Neural cell (in vitro differentiated cells): ENCODE results near the gene GATA6. TPM values are rescaled to one million over a fixed set of nuclear protein-coding genes. Genes with fewer than 3 reads are reported as not detected.

Source experiments
- H2AFZ ChIP-seq: fragments of 200-600, 300-800 bp; sonication (generic), shearing (Covaris generic); 2 replicates; pipeline ENCODE4 v1.6.0; 2014; ENCODE audit warnings: low read depth, mild to moderate bottlenecking, antibody characterized with exemption, low read length, moderate library complexity
- H3F3A ChIP-seq: fragments of 200-600 bp; shearing (Covaris generic); 2 replicates; pipeline ENCODE4 v1.6.1; 2016; ENCODE audit warnings: mild to moderate bottlenecking, moderate library complexity, mixed read lengths, antibody characterized with exemption, low read length; ENCODE audit not compliant: insufficient read depth, poor library complexity, severe bottlenecking
- H3K27ac ChIP-seq: fragments of 200-600, 300-800 bp; sonication (generic), shearing (Covaris generic); 2 replicates; pipeline ENCODE4 v1.5.1; 2014; ENCODE audit warnings: mild to moderate bottlenecking, low read length, moderate library complexity
- H3K27me3 ChIP-seq: fragments of 300-800, 200-600 bp; sonication (generic), shearing (Covaris generic); 2 replicates; pipeline ENCODE4 v1.6.0; 2014; ENCODE audit warnings: mild to moderate bottlenecking, low read depth, low read length, moderate library complexity; ENCODE audit not compliant: insufficient read depth
- H3K36me3 ChIP-seq: fragments of 300-800, 200-600 bp; sonication (generic), shearing (Covaris generic); 2 replicates; pipeline ENCODE4 v1.5.1; 2014; ENCODE audit warnings: mild to moderate bottlenecking, antibody characterized with exemption, low read length, moderate library complexity; ENCODE audit not compliant: insufficient read depth
- H3K4me2 ChIP-seq: fragments of 300-800, 200-600 bp; sonication (generic), shearing (Covaris generic); 2 replicates; pipeline ENCODE4 v1.6.0; 2014; ENCODE audit warnings: mild to moderate bottlenecking, low read length
- H3K4me3 ChIP-seq: fragments of 300-800, 200-600 bp; sonication (generic), shearing (Covaris generic); 2 replicates; pipeline ENCODE4 v1.5.1; 2014; ENCODE audit warnings: mild to moderate bottlenecking, low read length, moderate library complexity
- H3K79me2 ChIP-seq: fragments of 200-600 bp; shearing (Covaris generic); replicated peaks from 2 replicates; pipeline ENCODE4 v1.6.0; 2014; ENCODE audit warnings: mild to moderate bottlenecking, low read length, moderate library complexity; ENCODE audit not compliant: insufficient read depth
- H3K9ac ChIP-seq: fragments of 300-800, 200-600 bp; sonication (generic), shearing (Covaris generic); 2 replicates; pipeline ENCODE4 v1.6.1; 2016; ENCODE audit warnings: mild to moderate bottlenecking, low read length, mixed read lengths
- H3K9me2 ChIP-seq: fragments of 200-600 bp; shearing (Covaris generic); 2 replicates; pipeline ENCODE4 v1.6.1; 2016; ENCODE audit warnings: mild to moderate bottlenecking, low read length, mixed read lengths; ENCODE audit not compliant: insufficient read depth
- H3K9me3 ChIP-seq: fragments of 200-600, 300-800 bp; sonication (generic), shearing (Covaris generic); 2 replicates; pipeline ENCODE4 v1.6.1; 2016; ENCODE audit warnings: mild to moderate bottlenecking, mixed run types, low read length, moderate library complexity, mixed read lengths
- H4K20me1 ChIP-seq: fragments of 200-600 bp; shearing (Covaris generic); 2 replicates; pipeline ENCODE4 v1.6.1; 2016; ENCODE audit warnings: mild to moderate bottlenecking, mixed run types; ENCODE audit not compliant: insufficient read depth
- EP300 ChIP-seq: fragments of 450-650 bp; conservative IDR thresholded peaks from 2 replicates; pipeline ENCODE4 v1.6.1; 2014; ENCODE audit warnings: antibody characterized with exemption, mild to moderate bottlenecking, moderate library complexity; ENCODE audit not compliant: poor library complexity, severe bottlenecking
- EZH2 ChIP-seq: fragments of 200-600, 300-800 bp; shearing (Covaris generic), sonication (generic); IDR thresholded peaks from 2 replicates; pipeline ENCODE4 v1.6.1; 2014; ENCODE audit warnings: antibody characterized with exemption, low read length, borderline replicate concordance, mild to moderate bottlenecking; ENCODE audit not compliant: insufficient read depth, poor library complexity, severe bottlenecking
- MXI1 ChIP-seq: fragments of 450-650 bp; conservative IDR thresholded peaks from 2 replicates; pipeline ENCODE4 v1.6.1; 2014; ENCODE audit warnings: antibody characterized with exemption, mild to moderate bottlenecking; ENCODE audit not compliant: poor library complexity, severe bottlenecking
- POLR2AphosphoS5 ChIP-seq: IDR thresholded peaks from 2 replicates; pipeline ENCODE4 v1.6.1; 2012
- RAD21 ChIP-seq: fragments of 450-650 bp; conservative IDR thresholded peaks from 2 replicates; pipeline ENCODE4 v1.6.1; 2014; ENCODE audit warnings: antibody characterized with exemption, mild to moderate bottlenecking, moderate library complexity
- SMC3 ChIP-seq: fragments of 450-650 bp; conservative IDR thresholded peaks from 2 replicates; pipeline ENCODE4 v1.6.1; 2014; ENCODE audit warnings: antibody characterized with exemption, mild to moderate bottlenecking, moderate library complexity; ENCODE audit not compliant: poor library complexity
- TAF1 ChIP-seq: IDR thresholded peaks from 2 replicates; pipeline ENCODE4 v1.6.1; 2012; ENCODE audit warnings: low read depth
- polyA plus RNA-seq: library from polyadenylated mRNA; depleted of rRNA; stranded (reverse); fragments of >200 nt; gene quantifications from 2 replicates; pipeline ENCODE4 v1.2.3, GENCODE V29; 2014
- TF ChIP-seq, protein P1 (sequence below): IDR thresholded peaks from 2 replicates; pipeline ENCODE4 v1.6.1; 2012; ENCODE audit warnings: borderline replicate concordance
- TF ChIP-seq, protein P2 (sequence below): fragments of 450-650 bp; IDR thresholded peaks from 2 replicates; pipeline ENCODE4 v1.5.1; 2014; ENCODE audit warnings: antibody characterized with exemption, mild to moderate bottlenecking, moderate library complexity; ENCODE audit not compliant: poor library complexity, severe bottlenecking

The GATA6 gene
- polyA plus RNA-seq, 1 donor from 2014 or later = not detected

DNA sequence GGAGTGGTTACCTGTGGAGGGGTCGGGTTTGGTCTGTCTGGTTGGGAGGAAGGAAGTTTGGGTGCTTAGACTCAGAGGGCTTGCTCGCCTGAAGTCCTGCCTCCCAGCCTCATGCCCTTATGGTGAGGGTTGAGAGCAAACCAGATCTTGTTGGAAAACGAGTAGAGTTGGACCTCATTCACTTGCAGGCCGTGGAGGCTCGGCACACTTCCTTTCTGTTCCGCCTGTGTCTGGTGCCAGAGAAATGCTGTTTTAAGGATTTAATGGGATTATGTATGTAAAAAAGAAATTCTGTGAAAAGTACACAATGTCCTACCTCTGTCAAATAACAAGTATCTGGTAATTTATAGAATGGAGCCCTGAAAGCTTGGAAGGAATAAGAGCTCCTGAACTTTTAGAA lies 29.6 kb downstream of the GATA6 start:
- H3K9me2 ChIP-seq = no peaks in the 10 kb centered on the region
- no peak for TF ChIP-seq RAD21
- no peak for TF ChIP-seq EP300
- TF ChIP-seq SMC3 = no peak
- TF ChIP-seq POLR2AphosphoS5 = no peak
- TF ChIP-seq, protein P1, sequence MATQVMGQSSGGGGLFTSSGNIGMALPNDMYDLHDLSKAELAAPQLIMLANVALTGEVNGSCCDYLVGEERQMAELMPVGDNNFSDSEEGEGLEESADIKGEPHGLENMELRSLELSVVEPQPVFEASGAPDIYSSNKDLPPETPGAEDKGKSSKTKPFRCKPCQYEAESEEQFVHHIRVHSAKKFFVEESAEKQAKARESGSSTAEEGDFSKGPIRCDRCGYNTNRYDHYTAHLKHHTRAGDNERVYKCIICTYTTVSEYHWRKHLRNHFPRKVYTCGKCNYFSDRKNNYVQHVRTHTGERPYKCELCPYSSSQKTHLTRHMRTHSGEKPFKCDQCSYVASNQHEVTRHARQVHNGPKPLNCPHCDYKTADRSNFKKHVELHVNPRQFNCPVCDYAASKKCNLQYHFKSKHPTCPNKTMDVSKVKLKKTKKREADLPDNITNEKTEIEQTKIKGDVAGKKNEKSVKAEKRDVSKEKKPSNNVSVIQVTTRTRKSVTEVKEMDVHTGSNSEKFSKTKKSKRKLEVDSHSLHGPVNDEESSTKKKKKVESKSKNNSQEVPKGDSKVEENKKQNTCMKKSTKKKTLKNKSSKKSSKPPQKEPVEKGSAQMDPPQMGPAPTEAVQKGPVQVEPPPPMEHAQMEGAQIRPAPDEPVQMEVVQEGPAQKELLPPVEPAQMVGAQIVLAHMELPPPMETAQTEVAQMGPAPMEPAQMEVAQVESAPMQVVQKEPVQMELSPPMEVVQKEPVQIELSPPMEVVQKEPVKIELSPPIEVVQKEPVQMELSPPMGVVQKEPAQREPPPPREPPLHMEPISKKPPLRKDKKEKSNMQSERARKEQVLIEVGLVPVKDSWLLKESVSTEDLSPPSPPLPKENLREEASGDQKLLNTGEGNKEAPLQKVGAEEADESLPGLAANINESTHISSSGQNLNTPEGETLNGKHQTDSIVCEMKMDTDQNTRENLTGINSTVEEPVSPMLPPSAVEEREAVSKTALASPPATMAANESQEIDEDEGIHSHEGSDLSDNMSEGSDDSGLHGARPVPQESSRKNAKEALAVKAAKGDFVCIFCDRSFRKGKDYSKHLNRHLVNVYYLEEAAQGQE = no peak
- TF ChIP-seq TAF1 = no peak
- TF ChIP-seq EZH2 = no peak
- TF ChIP-seq, protein P2, sequence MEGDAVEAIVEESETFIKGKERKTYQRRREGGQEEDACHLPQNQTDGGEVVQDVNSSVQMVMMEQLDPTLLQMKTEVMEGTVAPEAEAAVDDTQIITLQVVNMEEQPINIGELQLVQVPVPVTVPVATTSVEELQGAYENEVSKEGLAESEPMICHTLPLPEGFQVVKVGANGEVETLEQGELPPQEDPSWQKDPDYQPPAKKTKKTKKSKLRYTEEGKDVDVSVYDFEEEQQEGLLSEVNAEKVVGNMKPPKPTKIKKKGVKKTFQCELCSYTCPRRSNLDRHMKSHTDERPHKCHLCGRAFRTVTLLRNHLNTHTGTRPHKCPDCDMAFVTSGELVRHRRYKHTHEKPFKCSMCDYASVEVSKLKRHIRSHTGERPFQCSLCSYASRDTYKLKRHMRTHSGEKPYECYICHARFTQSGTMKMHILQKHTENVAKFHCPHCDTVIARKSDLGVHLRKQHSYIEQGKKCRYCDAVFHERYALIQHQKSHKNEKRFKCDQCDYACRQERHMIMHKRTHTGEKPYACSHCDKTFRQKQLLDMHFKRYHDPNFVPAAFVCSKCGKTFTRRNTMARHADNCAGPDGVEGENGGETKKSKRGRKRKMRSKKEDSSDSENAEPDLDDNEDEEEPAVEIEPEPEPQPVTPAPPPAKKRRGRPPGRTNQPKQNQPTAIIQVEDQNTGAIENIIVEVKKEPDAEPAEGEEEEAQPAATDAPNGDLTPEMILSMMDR = no peak
- no peak for TF ChIP-seq MXI1
- no peak overlapping the region for H3K27ac ChIP-seq
- H3F3A ChIP-seq = no peaks in the 10 kb centered on the region
- no peak overlapping the region for H3K4me3 ChIP-seq
- H4K20me1 ChIP-seq = no peaks in the 10 kb centered on the region
- no peaks in the 10 kb centered on the region for H3K36me3 ChIP-seq
- H3K79me2 ChIP-seq = no peaks in the 10 kb centered on the region
- H2AFZ ChIP-seq = no peak overlapping the region
- no peak overlapping the region for H3K4me2 ChIP-seq
- no peaks in the 10 kb centered on the region for H3K27me3 ChIP-seq
- H3K9ac ChIP-seq = no peak overlapping the region
- no peaks in the 10 kb centered on the region for H3K9me3 ChIP-seq

DNA sequence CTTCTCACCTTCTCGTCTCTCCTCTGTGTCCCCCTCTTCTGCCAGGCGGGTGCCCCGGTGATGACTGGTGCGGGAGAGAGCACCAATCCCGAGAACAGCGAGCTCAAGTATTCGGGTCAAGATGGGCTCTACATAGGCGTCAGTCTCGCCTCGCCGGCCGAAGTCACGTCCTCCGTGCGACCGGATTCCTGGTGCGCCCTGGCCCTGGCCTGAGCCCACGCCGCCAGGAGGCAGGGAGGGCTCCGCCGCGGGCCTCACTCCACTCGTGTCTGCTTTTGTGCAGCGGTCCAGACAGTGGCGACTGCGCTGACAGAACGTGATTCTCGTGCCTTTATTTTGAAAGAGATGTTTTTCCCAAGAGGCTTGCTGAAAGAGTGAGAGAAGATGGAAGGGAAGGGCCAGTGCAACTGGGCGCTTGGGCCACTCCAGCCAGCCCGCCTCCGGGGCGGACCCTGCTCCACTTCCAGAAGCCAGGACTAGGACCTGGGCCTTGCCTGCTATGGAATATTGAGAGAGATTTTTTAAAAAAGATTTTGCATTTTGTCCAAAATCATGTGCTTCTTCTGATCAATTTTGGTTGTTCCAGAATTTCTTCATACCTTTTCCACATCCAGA lies 31.3 kb downstream of the GATA6 start:
- H3K79me2 ChIP-seq = no peaks in the 10 kb centered on the region
- no peaks in the 10 kb centered on the region for H4K20me1 ChIP-seq
- H3K27me3 ChIP-seq = no peaks in the 10 kb centered on the region
- H3K4me2 ChIP-seq = no peak overlapping the region
- no peak overlapping the region for H3K4me3 ChIP-seq
- no peaks in the 10 kb centered on the region for H3F3A ChIP-seq
- H2AFZ ChIP-seq = no peak overlapping the region
- H3K27ac ChIP-seq = no peak overlapping the region
- no peaks in the 10 kb centered on the region for H3K9me3 ChIP-seq
- H3K9me2 ChIP-seq = no peaks in the 10 kb centered on the region
- TF ChIP-seq SMC3 (no peak), EP300 (no peak), TAF1 (no peak), RAD21 (no peak), MXI1 (no peak), POLR2AphosphoS5 (no peak)
- TF ChIP-seq, protein P1 = no peak
- TF ChIP-seq, protein P2 = no peak
- no peak overlapping the region for H3K9ac ChIP-seq
- H3K36me3 ChIP-seq = no peaks in the 10 kb centered on the region
